DOHH2 (cell line): Measurements from ENCODE around the gene PAPOLG.

Experiments used
- CTCF ChIP-seq: fragments of 200-600 bp; sonication (generic); IDR thresholded peaks from one replicate; pipeline ENCODE4 v1.5.1; 2014; ENCODE audit warnings: antibody characterized with exemption, mild to moderate bottlenecking, low read depth, low read length; ENCODE audit not compliant: poor library complexity, severe bottlenecking
- EZH2phosphoT487 ChIP-seq: fragments of 200-600 bp; sonication (generic); IDR thresholded peaks from 2 replicates; pipeline ENCODE4 v1.6.1; 2017; ENCODE audit warnings: borderline replicate concordance, mild to moderate bottlenecking, antibody characterized with exemption, low read length, moderate library complexity, mixed read lengths

- no peak for TF ChIP-seq CTCF
- no peak for TF ChIP-seq EZH2phosphoT487
Measured at GRCh38 chr2:60826111-60826510, 70.0 kb downstream of the PAPOLG start.
